HEK293 (cell line): ENCODE measurements around the gene VWA3A.
A peak's percentile ranks its signal among the peaks of the same experiment; 100 is the strongest.

Experiments
- MYNN ChIP-seq: fragments of 450-650 bp; formaldehyde crosslinking; IDR thresholded peaks from 2 replicates; pipeline ENCODE4 v1.5.1; 2016; ENCODE audit warnings: missing biosample characterization, missing genetic modification characterization, borderline replicate concordance
- ZIC2 ChIP-seq: fragments of 450-650 bp; formaldehyde crosslinking; IDR thresholded peaks from 2 replicates; pipeline ENCODE4 v1.5.1; 2016; ENCODE audit warnings: missing biosample characterization, missing genetic modification characterization
- ZNF138 ChIP-seq: fragments of 450-650 bp; formaldehyde crosslinking; IDR thresholded peaks from 2 replicates; pipeline ENCODE4 v1.5.1; 2016; ENCODE audit warnings: missing biosample characterization, missing genetic modification characterization, borderline replicate concordance
- ZNF2 ChIP-seq: fragments of 450-650 bp; formaldehyde crosslinking; IDR thresholded peaks from 2 replicates; pipeline ENCODE4 v1.5.1; 2016; ENCODE audit warnings: missing biosample characterization, missing genetic modification characterization
- ZNF639 ChIP-seq: fragments of 450-650 bp; formaldehyde crosslinking; IDR thresholded peaks from 2 replicates; pipeline ENCODE4 v1.5.1; 2016; ENCODE audit warnings: missing biosample characterization, missing genetic modification characterization
- ZNF701 ChIP-seq: fragments of 450-650 bp; formaldehyde crosslinking; IDR thresholded peaks from 2 replicates; pipeline ENCODE4 v1.5.1; 2016; ENCODE audit warnings: missing biosample characterization, missing genetic modification characterization
- ZNF785 ChIP-seq: fragments of 450-650 bp; formaldehyde crosslinking; IDR thresholded peaks from 2 replicates; pipeline ENCODE4 v1.5.1; 2016; ENCODE audit warnings: missing biosample characterization, missing genetic modification characterization
- ZNF791 ChIP-seq: fragments of 450-650 bp; formaldehyde crosslinking; IDR thresholded peaks from 2 replicates; pipeline ENCODE4 v1.5.1; 2016; ENCODE audit warnings: missing biosample characterization, missing genetic modification characterization

The VWA3A gene

GRCh38 chr16:22206013-22206841, 113.9 kb downstream of the VWA3A start, which contains the start of gene EEF2K (continued):
- TF ChIP-seq ZNF138 (tag by site-specific recombination) (no peak), ZNF639 (tag by site-specific recombination) (no peak), ZNF2 (no peak), ZNF791 (no peak), ZNF701 (tag by site-specific recombination) (no peak), MYNN (tag by site-specific recombination) (no peak), ZIC2 (tag by site-specific recombination) (peak; percentile 80), ZNF785 (tag by site-specific recombination) (peak; percentile 46; the same call in 1 of the 2 replicates)
